Osteocyte (in vitro differentiated cells): Measurements from ENCODE around the gene TIMM21. TPM values are rescaled to one million over a fixed set of nuclear protein-coding genes. Genes with fewer than 3 reads are reported as not detected.

Experiments
- DNase-seq: peaks from one replicate; pipeline ENCODE4 v3.0.0; 2021; ENCODE audit warnings: mixed read lengths; ENCODE audit not compliant: unreplicated experiment; ENCODE audit errors: extremely low spot score
- H3K27ac Mint-ChIP-seq: one replicate; pipeline ENCODE4 v1.8.0; 2021; ENCODE audit warnings: mild to moderate bottlenecking, mixed read lengths; ENCODE audit not compliant: unreplicated experiment
- H3K27me3 Mint-ChIP-seq: one replicate; pipeline ENCODE4 v1.8.0; 2021; ENCODE audit warnings: mixed read lengths; ENCODE audit not compliant: unreplicated experiment
- H3K36me3 Mint-ChIP-seq: one replicate; pipeline ENCODE4 v1.8.0; 2021; ENCODE audit warnings: mixed read lengths; ENCODE audit not compliant: unreplicated experiment
- H3K4me1 Mint-ChIP-seq: one replicate; pipeline ENCODE4 v1.8.0; 2021; ENCODE audit warnings: mixed read lengths; ENCODE audit not compliant: unreplicated experiment
- H3K4me3 Mint-ChIP-seq: one replicate; pipeline ENCODE4 v1.8.0; 2021; ENCODE audit warnings: mild to moderate bottlenecking, moderate library complexity, mixed read lengths; ENCODE audit not compliant: unreplicated experiment
- H3K9me3 Mint-ChIP-seq: one replicate; pipeline ENCODE4 v1.8.0; 2021; ENCODE audit warnings: mixed read lengths; ENCODE audit not compliant: unreplicated experiment
- long read RNA-seq: library from polyadenylated mRNA; unstranded; transcript quantifications from one replicate; pipeline ENCODE4 v2.0.0, GENCODE V29; 2021
- total RNA-seq: library from RNA; stranded (reverse); gene quantifications from 2 replicates; pipeline ENCODE4 v1.2.1, GENCODE V29; 2021
- TF ChIP-seq, protein P1 (sequence below): fragments of 200-600 bp; sonication (generic); IDR thresholded peaks from 2 replicates; pipeline ENCODE4 v1.5.0; 2021; ENCODE audit warnings: antibody characterized with exemption, mild to moderate bottlenecking, moderate library complexity

Gene TIMM21
- 22.0 and 23.3 TPM in 2 replicates for total RNA-seq
- long read RNA-seq, transcript TIMM21-201 (6 exons, 3,095 nt), result major isoform, 69 of 79 reads
- long read RNA-seq, partial matches to known transcripts, result 4 of 79 reads
- long read RNA-seq, other reads (novel, unspliced or antisense), result 6 of 79 reads

- H3K4me1 Mint-ChIP-seq, result peaks cover 30% of the 10 kb centered on the region
- H3K36me3 Mint-ChIP-seq, result no peaks in the 10 kb centered on the region
- H3K27ac Mint-ChIP-seq, result peak within 1 kb of the TSS; percentile 91
- DNase-seq, result peak; percentile 98
- TF ChIP-seq, protein P1, sequence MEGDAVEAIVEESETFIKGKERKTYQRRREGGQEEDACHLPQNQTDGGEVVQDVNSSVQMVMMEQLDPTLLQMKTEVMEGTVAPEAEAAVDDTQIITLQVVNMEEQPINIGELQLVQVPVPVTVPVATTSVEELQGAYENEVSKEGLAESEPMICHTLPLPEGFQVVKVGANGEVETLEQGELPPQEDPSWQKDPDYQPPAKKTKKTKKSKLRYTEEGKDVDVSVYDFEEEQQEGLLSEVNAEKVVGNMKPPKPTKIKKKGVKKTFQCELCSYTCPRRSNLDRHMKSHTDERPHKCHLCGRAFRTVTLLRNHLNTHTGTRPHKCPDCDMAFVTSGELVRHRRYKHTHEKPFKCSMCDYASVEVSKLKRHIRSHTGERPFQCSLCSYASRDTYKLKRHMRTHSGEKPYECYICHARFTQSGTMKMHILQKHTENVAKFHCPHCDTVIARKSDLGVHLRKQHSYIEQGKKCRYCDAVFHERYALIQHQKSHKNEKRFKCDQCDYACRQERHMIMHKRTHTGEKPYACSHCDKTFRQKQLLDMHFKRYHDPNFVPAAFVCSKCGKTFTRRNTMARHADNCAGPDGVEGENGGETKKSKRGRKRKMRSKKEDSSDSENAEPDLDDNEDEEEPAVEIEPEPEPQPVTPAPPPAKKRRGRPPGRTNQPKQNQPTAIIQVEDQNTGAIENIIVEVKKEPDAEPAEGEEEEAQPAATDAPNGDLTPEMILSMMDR, result no peak
- no peaks in the 10 kb centered on the region for H3K9me3 Mint-ChIP-seq
- no peaks in the 10 kb centered on the region for H3K27me3 Mint-ChIP-seq
- peak within 1 kb of the TSS; percentile 91 for H3K4me3 Mint-ChIP-seq
Measured at GRCh38 chr18:74147779-74148542, at the start of gene TIMM21, which contains the start of gene FBXO15. Gene TIMM21 (plus strand): TSS chr18:74148523. CDS start chr18:74148809, 286 bp downstream. Gene FBXO15 (minus strand): TSS chr18:74147834. CDS start chr18:74147785, 49 bp downstream.

GRCh38 chr18:74108460-74108859 lies 39.9 kb upstream of the TIMM21 start:
- no peak for DNase-seq
- no peaks in the 10 kb centered on the region for H3K27me3 Mint-ChIP-seq
- TF ChIP-seq, protein P1, result no peak
- no peaks in the 10 kb centered on the region for H3K4me1 Mint-ChIP-seq
- no peaks in the 10 kb centered on the region for H3K36me3 Mint-ChIP-seq
- H3K27ac Mint-ChIP-seq, result no peak overlapping the region
- H3K9me3 Mint-ChIP-seq, result peaks cover 6% of the 10 kb centered on the region
- no peak overlapping the region for H3K4me3 Mint-ChIP-seq

GRCh38 chr18:74110149-74110548 lies 38.2 kb upstream of the TIMM21 start:
- no peaks in the 10 kb centered on the region for H3K27me3 Mint-ChIP-seq
- DNase-seq, result no peak
- H3K27ac Mint-ChIP-seq, result no peak overlapping the region
- H3K4me3 Mint-ChIP-seq, result no peak overlapping the region
- H3K4me1 Mint-ChIP-seq, result no peaks in the 10 kb centered on the region
- no peaks in the 10 kb centered on the region for H3K36me3 Mint-ChIP-seq
- peaks cover 6% of the 10 kb centered on the region for H3K9me3 Mint-ChIP-seq
- TF ChIP-seq, protein P1, result no peak

DNA sequence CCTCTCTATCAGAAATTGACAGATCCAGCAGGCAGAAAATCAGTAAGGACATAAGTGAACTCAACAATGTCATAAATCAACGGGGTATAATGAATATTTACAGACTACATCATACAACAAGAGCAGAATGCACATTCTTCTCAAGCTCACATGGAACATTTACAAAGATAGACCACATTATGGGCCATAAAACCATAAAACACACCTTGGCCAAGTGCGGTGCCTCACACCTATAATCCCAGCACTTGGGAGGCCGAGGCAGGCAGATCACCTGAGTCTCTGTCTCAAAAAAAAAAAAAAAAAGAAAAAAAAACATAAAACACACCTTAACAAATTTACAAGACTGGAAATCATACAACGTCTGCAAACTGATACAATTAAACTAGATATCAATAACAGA lies 37.3 kb upstream of the TIMM21 start:
- no peaks in the 10 kb centered on the region for H3K4me1 Mint-ChIP-seq
- H3K9me3 Mint-ChIP-seq, result peaks cover 6% of the 10 kb centered on the region
- no peaks in the 10 kb centered on the region for H3K27me3 Mint-ChIP-seq
- no peaks in the 10 kb centered on the region for H3K36me3 Mint-ChIP-seq
- no peak for DNase-seq
- no peak overlapping the region for H3K4me3 Mint-ChIP-seq
- TF ChIP-seq, protein P1, result no peak
- H3K27ac Mint-ChIP-seq, result no peak overlapping the region

GRCh38 chr18:74113711-74114110 lies 34.6 kb upstream of the TIMM21 start:
- DNase-seq, result no peak
- H3K9me3 Mint-ChIP-seq, result no peaks in the 10 kb centered on the region
- H3K4me1 Mint-ChIP-seq, result no peaks in the 10 kb centered on the region
- TF ChIP-seq, protein P1, result no peak
- H3K4me3 Mint-ChIP-seq, result no peak overlapping the region
- no peaks in the 10 kb centered on the region for H3K36me3 Mint-ChIP-seq
- H3K27me3 Mint-ChIP-seq, result no peaks in the 10 kb centered on the region
- H3K27ac Mint-ChIP-seq, result no peak overlapping the region
